ENCODE results near the gene RAB40B.
A peak's percentile ranks its signal among the peaks of the same experiment; 100 is the strongest.

RAB40B gene

DNA sequence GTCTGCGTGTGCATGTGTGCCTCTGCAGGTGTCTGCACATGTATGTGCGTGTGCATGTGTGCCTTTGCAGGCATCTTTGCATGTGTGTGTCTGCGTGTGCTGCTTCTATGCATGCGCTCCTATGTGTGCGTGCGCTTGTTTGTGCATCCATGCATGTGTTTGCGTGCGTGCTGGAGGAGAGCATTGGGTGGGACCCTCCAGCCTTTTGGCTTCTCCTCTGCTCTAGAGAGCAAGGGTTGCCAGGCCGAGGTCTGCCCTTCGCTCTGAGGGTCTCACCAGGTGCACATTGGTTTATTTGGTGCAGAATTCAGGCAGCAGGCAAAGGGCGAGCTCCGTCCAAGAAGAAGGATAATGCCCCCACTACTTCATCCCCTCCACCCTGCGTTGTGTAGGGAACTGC lies 1.1 kb upstream of the RAB40B start:
- Histone ChIP-seq H4K20me1 (ENCODE audit: insufficient read depth, low read length) (no peaks in the 10 kb centered on the region), H3K9ac (ENCODE audit: low read length) (no peak overlapping the region), H3K4me2 (ENCODE audit: low read length) (no peak overlapping the region), H3K4me1 (ENCODE audit: low read length) (peaks cover 27% of the 10 kb centered on the region), H3K4me3 (ENCODE audit: low read length) (no peak overlapping the region), H3K9me3 (ENCODE audit: insufficient read depth, low read length) (peaks cover 5% of the 10 kb centered on the region; the same call in 1 of the 2 replicates), H3K27ac (ENCODE audit: low read length) (no peak overlapping the region), H3K79me2 (ENCODE audit: low read length) (peaks cover 8% of the 10 kb centered on the region; the same call in 1 of the 2 replicates), H2AFZ (ENCODE audit: low read depth, low read length) (no peak overlapping the region), H3K36me3 (replicated peaks; ENCODE audit: low read depth, low read length) (peaks cover 8% of the 10 kb centered on the region), H3K27me3 (ENCODE audit: low read depth, low read length) (no peaks in the 10 kb centered on the region)
- TF ChIP-seq, protein P1, sequence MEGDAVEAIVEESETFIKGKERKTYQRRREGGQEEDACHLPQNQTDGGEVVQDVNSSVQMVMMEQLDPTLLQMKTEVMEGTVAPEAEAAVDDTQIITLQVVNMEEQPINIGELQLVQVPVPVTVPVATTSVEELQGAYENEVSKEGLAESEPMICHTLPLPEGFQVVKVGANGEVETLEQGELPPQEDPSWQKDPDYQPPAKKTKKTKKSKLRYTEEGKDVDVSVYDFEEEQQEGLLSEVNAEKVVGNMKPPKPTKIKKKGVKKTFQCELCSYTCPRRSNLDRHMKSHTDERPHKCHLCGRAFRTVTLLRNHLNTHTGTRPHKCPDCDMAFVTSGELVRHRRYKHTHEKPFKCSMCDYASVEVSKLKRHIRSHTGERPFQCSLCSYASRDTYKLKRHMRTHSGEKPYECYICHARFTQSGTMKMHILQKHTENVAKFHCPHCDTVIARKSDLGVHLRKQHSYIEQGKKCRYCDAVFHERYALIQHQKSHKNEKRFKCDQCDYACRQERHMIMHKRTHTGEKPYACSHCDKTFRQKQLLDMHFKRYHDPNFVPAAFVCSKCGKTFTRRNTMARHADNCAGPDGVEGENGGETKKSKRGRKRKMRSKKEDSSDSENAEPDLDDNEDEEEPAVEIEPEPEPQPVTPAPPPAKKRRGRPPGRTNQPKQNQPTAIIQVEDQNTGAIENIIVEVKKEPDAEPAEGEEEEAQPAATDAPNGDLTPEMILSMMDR (IDR thresholded peaks at IDR 0.05; ENCODE audit: low read depth, low read length), result no peak
- TF ChIP-seq EZH2phosphoT487 (IDR thresholded peaks at IDR 0.05; ENCODE audit: low read depth), result no peak

DNA sequence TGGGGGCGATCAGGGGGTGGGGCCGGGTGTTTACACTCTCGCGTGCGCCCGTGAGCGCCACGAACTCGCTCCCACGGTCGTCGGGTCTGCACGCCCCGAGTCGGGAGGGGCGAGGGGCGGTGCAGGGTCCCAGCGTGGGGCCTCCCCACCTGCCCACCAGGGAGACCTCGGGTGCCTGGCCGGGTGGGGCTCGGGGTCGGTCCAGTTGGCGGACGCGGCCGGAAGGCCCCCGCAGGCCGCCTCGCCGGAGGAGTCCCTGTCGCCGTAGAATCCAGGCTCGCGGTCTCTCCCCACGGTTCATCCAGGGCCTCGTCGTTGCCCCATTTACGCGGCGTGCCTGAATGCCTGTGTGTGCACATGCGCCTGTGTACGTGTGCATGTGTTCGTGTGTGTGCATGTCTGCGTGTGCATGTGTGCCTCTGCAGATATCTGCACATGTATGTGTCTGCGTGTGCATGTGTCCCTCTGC lies 510 bp upstream of the RAB40B start:
- Histone ChIP-seq H3K9me3 (ENCODE audit: insufficient read depth, low read length) (peaks cover 9% of the 10 kb centered on the region; the same call in 1 of the 2 replicates), H3K4me2 (ENCODE audit: low read length) (peak overlapping the region; percentile 66), H3K4me3 (ENCODE audit: low read length) (peak overlapping the region; percentile 75), H3K27ac (ENCODE audit: low read length) (no peak overlapping the region), H3K4me1 (ENCODE audit: low read length) (peaks cover 23% of the 10 kb centered on the region), H3K27me3 (ENCODE audit: low read depth, low read length) (no peaks in the 10 kb centered on the region), H3K36me3 (replicated peaks; ENCODE audit: low read depth, low read length) (peaks cover 9% of the 10 kb centered on the region), H3K79me2 (ENCODE audit: low read length) (peaks cover 8% of the 10 kb centered on the region; the same call in 1 of the 2 replicates), H4K20me1 (ENCODE audit: insufficient read depth, low read length) (no peaks in the 10 kb centered on the region), H2AFZ (ENCODE audit: low read depth, low read length) (no peak overlapping the region), H3K9ac (ENCODE audit: low read length) (no peak overlapping the region)
- TF ChIP-seq, protein P1 (IDR thresholded peaks at IDR 0.05; ENCODE audit: low read depth, low read length), result no peak
- no peak for TF ChIP-seq EZH2phosphoT487 (IDR thresholded peaks at IDR 0.05; ENCODE audit: low read depth)

DNA sequence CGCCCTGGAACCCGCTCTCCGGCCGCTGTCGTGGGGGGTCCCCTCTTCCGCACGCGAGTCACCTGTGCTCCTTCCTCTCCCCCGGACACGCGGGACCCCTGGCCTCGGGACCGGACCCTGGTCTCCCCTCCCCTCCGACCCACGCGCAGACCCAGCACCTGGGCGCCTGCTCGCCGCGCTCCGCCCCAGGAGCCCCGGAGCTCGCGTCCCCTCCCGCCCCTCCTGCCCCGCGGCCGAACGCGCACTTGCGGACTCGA lies 762 bp downstream of the RAB40B start:
- no peak overlapping the region for H2AFZ ChIP-seq (ENCODE audit: low read depth, low read length)
- peaks cover 10% of the 10 kb centered on the region for H3K4me1 ChIP-seq (ENCODE audit: low read length)
- H3K36me3 ChIP-seq (replicated peaks; ENCODE audit: low read depth, low read length), result peaks cover 9% of the 10 kb centered on the region
- peak overlapping the region; percentile 60 for H3K4me2 ChIP-seq (ENCODE audit: low read length)
- no peaks in the 10 kb centered on the region for H4K20me1 ChIP-seq (ENCODE audit: insufficient read depth, low read length)
- peaks cover 9% of the 10 kb centered on the region; the same call in 1 of the 2 replicates for H3K9me3 ChIP-seq (ENCODE audit: insufficient read depth, low read length)
- H3K9ac ChIP-seq (ENCODE audit: low read length), result 0 out of 2 replicates have a peak overlapping the region, but pooled peaks have one; percentile 20
- TF ChIP-seq EZH2phosphoT487 (IDR thresholded peaks at IDR 0.05; ENCODE audit: low read depth), result no peak
- TF ChIP-seq, protein P1 (IDR thresholded peaks at IDR 0.05; ENCODE audit: low read depth, low read length), result no peak
- no peak overlapping the region for H3K27ac ChIP-seq (ENCODE audit: low read length)
- H3K27me3 ChIP-seq (ENCODE audit: low read depth, low read length), result no peaks in the 10 kb centered on the region
- peak overlapping the region; percentile 75 for H3K4me3 ChIP-seq (ENCODE audit: low read length)
- peaks cover 8% of the 10 kb centered on the region; the same call in 1 of the 2 replicates for H3K79me2 ChIP-seq (ENCODE audit: low read length)

DNA sequence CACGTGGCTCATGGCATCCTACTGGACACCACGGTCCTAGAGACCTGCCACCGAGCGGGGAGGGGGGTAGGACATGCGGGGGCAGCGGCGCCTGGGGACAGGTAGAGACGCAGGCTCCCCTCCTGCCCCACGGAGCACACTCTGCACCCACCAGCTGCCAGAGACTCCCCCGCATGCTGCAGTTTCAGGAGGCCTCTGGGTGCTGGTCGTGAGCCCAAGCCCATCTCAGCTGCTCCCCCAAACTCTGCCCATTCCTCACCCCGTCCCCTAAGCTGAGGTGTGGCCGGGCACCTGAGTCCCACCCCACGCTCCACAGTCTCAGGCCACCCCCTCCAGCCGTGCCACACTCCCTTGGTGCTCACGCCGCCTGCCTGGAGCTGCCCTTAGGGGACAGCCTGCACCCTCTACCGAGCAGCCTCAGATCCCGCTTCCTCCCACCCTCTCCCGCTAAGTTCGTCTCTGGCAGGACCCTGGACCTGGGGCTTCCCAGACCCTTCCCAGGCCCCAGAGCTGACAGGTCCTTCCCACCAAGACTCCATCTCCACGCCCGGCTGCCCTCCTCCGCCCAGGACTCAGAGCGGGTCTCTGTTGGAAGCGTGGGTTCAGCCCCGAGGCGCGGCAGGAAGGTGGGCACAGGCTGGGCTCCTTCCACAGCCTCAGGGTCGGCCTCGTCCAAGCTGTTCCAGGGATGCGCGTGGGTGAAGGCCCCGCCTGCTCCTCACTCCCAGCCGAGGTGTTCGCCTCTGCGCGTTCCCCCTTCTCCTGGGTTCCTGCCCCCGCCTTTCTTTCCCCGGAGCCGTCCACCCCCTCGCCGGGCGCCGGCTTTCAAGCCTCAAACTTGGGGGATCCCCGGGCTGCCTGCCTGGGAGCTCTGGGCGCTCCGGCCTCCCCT lies 1.3 kb downstream of the RAB40B start:
- peak overlapping the region; percentile 60 for H3K4me2 ChIP-seq (ENCODE audit: low read length)
- H3K9ac ChIP-seq (ENCODE audit: low read length), result no peak overlapping the region
- peaks cover 8% of the 10 kb centered on the region; the same call in 1 of the 2 replicates for H3K79me2 ChIP-seq (ENCODE audit: low read length)

More for the DNA sequence above, 1.3 kb downstream of the RAB40B start:
- peaks cover 9% of the 10 kb centered on the region; the same call in 1 of the 2 replicates for H3K9me3 ChIP-seq (ENCODE audit: insufficient read depth, low read length)
- peak overlapping the region; percentile 75 for H3K4me3 ChIP-seq (ENCODE audit: low read length)
- H3K36me3 ChIP-seq (replicated peaks; ENCODE audit: low read depth, low read length), result peaks cover 9% of the 10 kb centered on the region
- H3K27me3 ChIP-seq (ENCODE audit: low read depth, low read length), result no peaks in the 10 kb centered on the region
- no peak for TF ChIP-seq EZH2phosphoT487 (IDR thresholded peaks at IDR 0.05; ENCODE audit: low read depth)
- TF ChIP-seq, protein P1 (IDR thresholded peaks at IDR 0.05; ENCODE audit: low read depth, low read length), result no peak
- no peaks in the 10 kb centered on the region for H4K20me1 ChIP-seq (ENCODE audit: insufficient read depth, low read length)
- H3K27ac ChIP-seq (ENCODE audit: low read length), result no peak overlapping the region
- H2AFZ ChIP-seq (ENCODE audit: low read depth, low read length), result no peak overlapping the region
- H3K4me1 ChIP-seq (ENCODE audit: low read length), result peaks cover 5% of the 10 kb centered on the region
